ENCODE measurements around the gene AVEN. TPM values are rescaled to one million over a fixed set of nuclear protein-coding genes. Genes with fewer than 3 reads are reported as not detected.

AVEN gene
- total and polyA plus RNA-seq, 2 experiments from 2014 or later: 7.7 to 10.3 TPM

- TF ChIP-seq ZNF462 (CRISPR knock-in tag; IDR thresholded peaks at IDR 0.05): no peak
Measured at GRCh38 chr15:34014556-34014955, 24.4 kb downstream of the AVEN start (continued).

- Histone ChIP-seq H3K4me3 (no peak overlapping the region), H3K27ac (ENCODE audit: low read depth) (no peak overlapping the region), H3K4me1 (ENCODE audit: insufficient read depth) (peaks cover 13% of the 10 kb centered on the region), H2AFZ (no peak overlapping the region), H4K20me1 (replicated peaks; ENCODE audit: insufficient read depth) (no peaks in the 10 kb centered on the region), H3K9me2 (ENCODE audit: insufficient read depth) (no peaks in the 10 kb centered on the region; the same call in 1 of the 2 replicates), H3K4me2 (no peak overlapping the region), H3K79me2 (replicated peaks; ENCODE audit: insufficient read depth) (no peaks in the 10 kb centered on the region), H3F3A (replicated peaks; ENCODE audit: low read depth) (no peaks in the 10 kb centered on the region), H3K36me3 (ENCODE audit: insufficient read depth) (no peaks in the 10 kb centered on the region), H3K27me3 (ENCODE audit: insufficient read depth) (no peaks in the 10 kb centered on the region)
- no peak for ATAC-seq
- Mint-ChIP-seq H3K36me3 (ENCODE audit: low read depth) (peaks cover 12% of the 10 kb centered on the region), H3K9me3 (no peaks in the 10 kb centered on the region), H3K27me3 (ENCODE audit: insufficient read depth, low read depth, poor library complexity) (peaks cover 2% of the 10 kb centered on the region), H3K27ac (no peak overlapping the region), H3K4me3 (no peak overlapping the region), H3K4me1 (peaks cover 22% of the 10 kb centered on the region)
- no peak for DNase-seq (ENCODE audit: low spot score)
- TF ChIP-seq REST (IDR thresholded peaks at IDR 0.05; ENCODE audit: unreplicated experiment) (no peak), NANOG (IDR thresholded peaks at IDR 0.05; ENCODE audit: borderline replicate concordance) (no peak), EZH2phosphoT487 (IDR thresholded peaks at IDR 0.05; ENCODE audit: unreplicated experiment) (no peak), ZNF331 (CRISPR knock-in tag; IDR thresholded peaks at IDR 0.05; ENCODE audit: low read depth) (no peak), ZNF462 (CRISPR knock-in tag; IDR thresholded peaks at IDR 0.05) (no peak), CREB1 (CRISPR knock-in tag; IDR thresholded peaks at IDR 0.05; ENCODE audit: low read depth) (no peak)
Measured at GRCh38 chr15:34013746-34014145, 25.3 kb downstream of the AVEN start.

All from GM23338 (cell line).